GM11168 (cell line): Measurements from ENCODE around the gene GHSR.
"Not testable (repeated sequence)": the region's sequence is repeated elsewhere in the genome, so short reads cannot be mapped to it uniquely, and the experiment has no call there.

Experiments
- in situ Hi-C: fragments of 300-500 bp; cut with MboI; formaldehyde crosslinking; loops from one replicate; pipeline ENCODE4 v1.12.0; 2022; ENCODE audit warnings: low sequenced_read_pairs; ENCODE audit not compliant: unreplicated experiment

Gene GHSR

GRCh38 chr3:172447611-172448579 lies at the start of gene GHSR:
GHSR (minus strand) TSS chr3:172448456; CDS start chr3:172448413, 43 bp downstream.
- in situ Hi-C loops, result no loop called here

GRCh38 chr3:172490198-172490669 lies 42.0 kb upstream of the GHSR start:
- in situ Hi-C loops, result not testable (repeated sequence)

GRCh38 chr3:172478116-172478515 lies 29.9 kb upstream of the GHSR start:
- in situ Hi-C loops, result no loop called here

GRCh38 chr3:172476347-172476746 lies 28.1 kb upstream of the GHSR start:
- in situ Hi-C loops, result no loop called here

- in situ Hi-C loops, result no loop called here
These were observed 27.4 kb upstream of the GHSR start for GRCh38 chr3:172475703-172476102.

- in situ Hi-C loops, result no loop called here
These were observed 23.6 kb upstream of the GHSR start for GRCh38 chr3:172471903-172472302.

GRCh38 chr3:172470588-172470987 lies 22.3 kb upstream of the GHSR start:
- in situ Hi-C loops, result no loop called here

GRCh38 chr3:172467170-172467824 lies 19.0 kb upstream of the GHSR start:
- in situ Hi-C loops, result no loop called here

GRCh38 chr3:172466553-172467130 lies 18.4 kb upstream of the GHSR start:
- in situ Hi-C loops, result no loop called here

- in situ Hi-C loops, result no loop called here
These were observed 17.0 kb upstream of the GHSR start for GRCh38 chr3:172465281-172465680.

GRCh38 chr3:172464306-172464705 lies 16.1 kb upstream of the GHSR start:
- in situ Hi-C loops, result no loop called here

- in situ Hi-C loops, result no loop called here
These were observed 13.4 kb upstream of the GHSR start for GRCh38 chr3:172461530-172462138.

GRCh38 chr3:172456404-172456803 lies 8.1 kb upstream of the GHSR start:
- in situ Hi-C loops, result no loop called here

- in situ Hi-C loops, result no loop called here
These were observed 5.9 kb upstream of the GHSR start for GRCh38 chr3:172454180-172454579.

- in situ Hi-C loops, result no loop called here
These were observed 1.4 kb upstream of the GHSR start for GRCh38 chr3:172449466-172450149.

- in situ Hi-C loops, result no loop called here
These were observed 607 bp upstream of the GHSR start for GRCh38 chr3:172448661-172449465.

- in situ Hi-C loops, result no loop called here
These were observed 2.1 kb downstream of the GHSR start for GRCh38 chr3:172446198-172446597.

- in situ Hi-C loops, result no loop called here
These were observed 3.4 kb downstream of the GHSR start for GRCh38 chr3:172444821-172445220.

GRCh38 chr3:172442606-172443005 lies 5.7 kb downstream of the GHSR start:
- in situ Hi-C loops, result no loop called here
